GM19438 (cell line): ENCODE results near the gene MAPRE2.
A peak's percentile ranks its signal among the peaks of the same experiment; 100 is the strongest.

Experiments
- ATAC-seq: cut with Tn5 transposase; IDR thresholded peaks from one replicate; pipeline ENCODE4 v1.9.1; 2021; ENCODE audit warnings: low read depth; ENCODE audit not compliant: unreplicated experiment

Gene MAPRE2

GRCh38 chr18:35032113-35032512 is 9.1 kb upstream of the MAPRE2 start:
- no peak for ATAC-seq

DNA sequence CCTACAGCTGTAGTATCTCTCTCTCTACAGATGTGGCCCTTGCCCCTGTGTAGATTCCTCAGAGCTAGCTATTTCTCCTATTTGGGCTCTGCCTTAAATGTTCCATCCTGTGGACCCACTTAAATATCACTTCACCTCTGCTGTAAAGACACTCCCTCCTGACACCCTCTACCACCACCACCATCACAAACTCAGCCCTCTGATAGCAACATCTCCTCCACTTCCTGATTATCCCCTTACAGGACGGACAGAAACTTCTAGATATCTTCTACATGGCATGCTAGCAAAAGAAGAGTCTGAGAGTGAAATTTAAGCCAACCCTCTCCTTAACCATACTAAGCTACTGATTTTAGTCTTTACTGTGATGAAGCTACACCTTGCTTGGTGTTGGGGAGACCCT is 3.2 kb upstream of the MAPRE2 start:
- no peak for ATAC-seq

- no peak for ATAC-seq
Measured at GRCh38 chr18:35038881-35039491, 2.2 kb upstream of the MAPRE2 start.

DNA sequence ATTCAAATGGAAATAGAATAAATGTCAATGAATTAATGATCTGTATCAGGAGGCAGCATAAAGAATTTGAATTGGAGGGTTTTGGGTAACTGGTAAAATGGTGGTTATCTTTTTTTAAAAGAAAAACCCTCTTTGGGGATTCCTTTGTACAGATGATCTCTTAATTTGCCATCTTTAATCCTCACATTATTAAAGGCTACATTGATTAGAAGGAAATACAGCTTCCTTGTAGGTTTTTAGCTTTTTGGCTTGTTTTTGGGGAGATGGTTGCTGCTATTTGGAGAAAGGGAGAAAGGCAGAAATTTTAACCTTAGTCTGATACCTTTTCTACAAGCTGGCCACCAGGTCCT is 600 bp upstream of the MAPRE2 start:
- no peak for ATAC-seq

DNA sequence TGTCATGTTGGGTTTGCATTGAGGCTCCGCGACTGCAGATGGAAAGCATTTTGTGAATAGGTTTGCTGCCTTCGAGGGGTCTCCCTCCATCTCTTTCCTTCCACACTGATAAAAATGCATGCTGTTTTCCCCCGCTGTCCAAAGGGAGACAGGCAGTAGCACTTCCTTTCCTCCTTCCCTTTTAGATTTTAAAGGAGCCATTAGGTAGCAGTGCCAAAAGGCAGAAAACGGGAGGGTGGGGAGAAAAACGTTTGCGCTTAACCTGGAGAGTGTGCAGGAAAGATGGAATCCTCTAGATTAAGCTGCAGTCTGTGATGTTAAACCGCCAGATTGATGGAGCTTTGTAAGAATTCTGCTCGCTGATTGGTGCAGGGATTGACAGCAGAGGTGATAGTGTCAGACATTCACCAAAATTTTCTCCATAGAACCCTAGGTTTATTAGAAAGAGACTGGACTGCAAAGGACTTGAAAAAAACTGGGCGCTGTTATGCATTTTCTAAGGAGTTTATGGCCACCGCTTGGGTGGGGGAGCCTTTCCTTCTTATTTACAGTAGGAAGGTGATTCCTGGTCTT is 688 bp downstream of the MAPRE2 start:
- ATAC-seq = no peak

GRCh38 chr18:35042389-35043071 is 1.3 kb downstream of the MAPRE2 start:
- no peak for ATAC-seq

DNA sequence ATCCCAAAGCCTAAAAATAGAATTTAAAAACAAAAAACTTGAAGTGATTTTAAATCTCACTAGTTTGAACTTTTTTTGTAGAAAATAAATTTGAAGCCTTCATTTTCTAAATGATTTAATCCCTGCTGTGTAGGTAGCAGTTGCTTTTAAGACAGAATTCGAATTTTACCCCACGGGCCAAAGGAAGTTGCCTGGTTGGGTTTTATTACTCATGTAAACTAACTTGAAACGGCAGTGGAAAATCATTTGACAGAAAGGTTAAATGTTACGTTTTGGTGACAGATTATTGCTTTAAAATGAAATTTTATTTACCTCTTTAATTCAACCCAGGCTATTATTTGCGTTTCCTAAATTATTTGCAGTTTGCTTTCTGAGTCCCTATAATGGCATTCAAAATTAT is 2.0 kb downstream of the MAPRE2 start:
- no peak for ATAC-seq

DNA sequence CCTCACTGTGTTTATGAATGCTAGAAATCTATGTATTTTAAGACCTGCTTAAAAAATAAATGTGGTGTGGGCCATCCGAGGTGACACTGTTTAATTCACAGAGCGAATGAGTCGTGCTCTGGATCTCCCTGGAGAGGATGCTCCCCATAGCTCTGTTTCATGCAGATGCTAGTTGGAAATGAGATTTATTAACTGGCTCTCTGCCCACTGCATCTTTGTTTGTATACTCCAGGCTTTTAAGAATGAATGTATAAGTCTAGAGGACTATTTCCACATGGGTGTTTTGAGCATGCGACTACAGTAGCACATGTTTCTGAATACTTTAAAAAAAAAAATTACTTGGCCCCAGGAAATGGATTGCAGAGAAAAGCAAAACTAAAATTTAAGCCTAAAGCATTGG is 3.9 kb downstream of the MAPRE2 start:
- ATAC-seq = no peak

DNA sequence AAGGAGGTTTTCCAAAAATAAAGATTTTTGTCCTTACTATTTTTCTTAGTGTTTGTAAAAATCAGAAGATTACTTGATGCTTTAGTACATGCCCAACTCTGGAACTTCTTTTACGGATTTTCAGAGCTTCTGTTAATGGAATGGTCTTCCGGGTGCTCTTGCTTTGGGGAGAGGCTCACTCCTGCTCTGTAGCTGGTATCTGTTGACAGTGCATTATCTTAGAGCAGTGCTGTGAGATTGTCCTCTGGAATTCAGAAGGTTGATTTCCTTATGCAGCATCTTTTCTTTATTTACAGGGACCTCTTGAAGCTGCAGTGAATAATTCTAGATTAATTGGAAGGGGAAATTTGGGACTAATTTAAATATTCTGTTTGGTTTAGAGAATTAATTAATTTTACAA is 4.6 kb downstream of the MAPRE2 start:
- ATAC-seq = no peak

DNA sequence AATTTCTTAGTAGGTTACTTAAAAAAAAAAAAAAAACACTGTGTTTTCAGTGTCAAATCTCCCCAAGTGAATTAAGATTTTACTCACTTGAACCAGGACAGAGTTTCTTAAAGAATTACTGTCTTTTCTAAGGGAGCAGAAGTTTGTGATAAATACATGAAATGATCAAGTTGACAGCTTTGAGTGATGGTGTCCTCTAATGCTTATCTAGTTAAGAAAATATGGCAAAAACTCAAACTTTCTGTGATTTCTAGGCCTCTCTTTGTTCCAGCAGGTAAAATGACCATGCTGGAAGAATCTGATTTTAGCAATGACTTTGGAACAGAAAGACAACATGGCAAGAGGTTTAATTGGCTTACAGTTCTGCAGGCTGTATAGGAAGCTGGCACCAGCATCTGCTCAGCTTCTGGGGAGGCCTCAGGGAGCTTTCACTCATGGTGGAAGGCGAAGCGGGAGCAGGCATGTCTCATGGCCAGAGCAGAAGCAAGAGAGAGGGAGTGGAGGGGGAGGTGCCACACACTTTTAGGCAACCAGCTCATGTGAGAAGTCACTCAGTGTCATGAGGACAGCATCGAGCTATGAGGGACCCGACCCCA is 6.6 kb downstream of the MAPRE2 start:
- ATAC-seq = no peak

DNA sequence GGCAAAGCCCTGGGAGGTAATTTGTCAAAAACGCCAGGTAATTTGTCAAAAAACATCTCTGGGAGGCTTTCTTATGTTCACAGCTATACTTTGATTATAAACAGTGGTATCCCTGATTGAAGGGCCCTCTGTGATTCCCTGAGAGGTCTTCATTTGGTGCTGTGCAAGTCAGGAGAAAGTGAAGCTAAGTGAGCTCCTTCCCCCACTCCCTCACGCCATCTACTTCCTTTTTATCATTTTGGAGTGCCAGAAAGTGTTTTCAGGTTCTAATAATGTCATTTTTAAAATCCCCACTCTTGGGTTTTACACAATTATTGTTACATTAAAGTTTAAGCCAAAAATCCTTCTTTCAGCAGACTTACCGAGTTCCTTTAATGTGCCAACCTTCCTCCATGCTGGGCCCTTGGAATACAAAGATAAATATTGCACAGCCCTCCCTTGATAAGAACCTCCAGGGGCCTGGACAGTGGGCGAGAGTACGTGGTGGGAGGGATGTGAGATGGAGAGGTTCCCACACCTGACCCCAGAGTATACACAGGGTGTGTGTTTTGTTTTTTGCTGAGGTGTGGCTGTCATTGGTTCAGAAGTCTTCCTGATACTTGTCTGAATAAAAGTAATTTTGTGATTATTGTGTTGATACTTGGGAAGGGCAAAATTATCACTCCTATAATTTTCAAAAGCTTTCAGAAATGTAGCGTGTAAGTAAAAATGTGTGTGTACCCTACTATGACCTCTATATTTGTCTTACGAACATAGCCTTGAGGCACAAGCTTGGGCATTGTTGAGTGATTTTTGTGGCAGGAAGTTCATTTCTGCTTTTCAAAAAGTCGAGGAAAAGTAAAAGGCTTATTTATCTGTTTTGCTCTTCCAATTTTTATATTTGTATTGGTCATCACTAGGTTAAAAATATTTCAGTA is 8.2 kb downstream of the MAPRE2 start:
- ATAC-seq = no peak

DNA sequence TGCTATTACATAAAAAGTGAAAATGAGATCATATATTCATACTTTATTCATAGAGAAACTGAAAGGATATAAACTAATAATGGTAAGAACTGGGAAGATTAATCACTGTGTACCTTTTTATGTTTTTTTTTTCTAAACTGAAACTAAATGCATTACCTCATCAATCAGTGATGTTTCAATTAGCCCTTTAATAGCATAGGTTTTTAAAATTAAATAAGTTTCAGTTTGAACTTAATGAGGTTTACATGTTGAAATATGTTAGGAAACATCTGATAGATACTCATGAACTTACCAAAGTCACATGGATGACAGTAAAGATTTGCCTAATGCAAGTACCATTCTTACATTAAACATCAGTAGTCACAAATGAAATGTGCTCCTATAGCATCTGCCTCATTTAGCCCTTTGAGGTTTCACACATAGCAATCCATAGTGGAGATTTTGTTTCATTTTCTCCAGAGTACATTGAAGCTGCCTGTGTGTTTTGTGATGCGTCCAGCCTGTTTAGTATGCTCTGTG is 8.9 kb downstream of the MAPRE2 start:
- ATAC-seq = peak; percentile 35

- ATAC-seq = peak; percentile 34
Measured at GRCh38 chr18:35050705-35051195, 9.5 kb downstream of the MAPRE2 start.

DNA sequence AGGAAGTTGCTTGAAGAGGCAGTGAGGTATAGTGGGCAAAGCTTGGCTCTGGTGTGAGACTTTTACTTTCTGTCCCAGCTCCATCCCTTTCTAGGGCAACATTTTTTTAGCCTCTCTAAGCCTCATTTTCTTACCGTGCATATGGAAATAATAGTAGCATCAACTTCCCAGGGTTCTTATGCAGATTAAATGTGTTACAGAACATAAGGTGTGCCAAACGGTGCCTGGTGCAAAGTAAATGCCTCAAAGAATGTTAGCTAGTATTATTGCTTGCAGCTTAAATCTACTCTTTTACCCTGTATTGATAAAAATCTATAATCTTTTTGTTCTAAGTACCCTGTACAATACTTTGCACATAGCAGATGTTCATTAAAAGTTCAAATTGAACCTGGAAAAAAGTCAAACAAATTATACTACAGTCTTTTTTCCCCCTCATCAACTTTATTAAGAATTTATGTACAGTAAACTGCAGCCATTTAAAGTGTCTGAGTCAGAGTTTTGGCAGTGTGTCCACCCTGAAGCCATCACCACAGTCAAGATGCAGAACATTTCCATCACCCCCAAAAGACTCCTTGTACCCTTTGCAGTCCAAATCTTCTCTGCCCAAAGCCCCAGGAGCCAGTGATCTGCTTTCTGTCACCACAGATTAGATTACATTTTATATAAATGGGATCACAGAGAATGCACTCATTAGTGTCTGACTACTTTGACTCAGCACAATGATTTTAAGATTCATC is 10.6 kb downstream of the MAPRE2 start:
- ATAC-seq = no peak

GRCh38 chr18:35054401-35054800 is 13.2 kb downstream of the MAPRE2 start:
- ATAC-seq = no peak

DNA sequence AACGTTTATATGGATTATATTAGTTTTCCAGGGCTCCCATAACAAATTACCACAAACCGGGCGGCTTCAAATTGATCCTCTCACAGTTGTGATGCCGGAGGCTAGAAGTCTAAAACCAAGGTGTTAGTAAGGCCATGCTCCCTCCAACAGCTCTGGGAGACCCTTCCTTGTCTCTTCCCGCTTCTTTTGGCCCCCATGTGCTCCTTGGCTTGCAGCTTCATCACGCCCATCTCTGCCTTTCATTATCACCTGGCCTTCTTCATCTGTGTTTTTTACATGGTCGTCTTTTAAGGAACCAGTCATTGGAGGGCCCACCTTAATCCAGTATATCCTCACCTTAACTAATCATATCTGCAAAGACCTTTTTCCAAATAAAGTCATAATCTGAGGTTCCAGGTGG is 13.9 kb downstream of the MAPRE2 start:
- ATAC-seq = no peak

GRCh38 chr18:35055726-35056125 is 14.5 kb downstream of the MAPRE2 start:
- ATAC-seq = no peak

GRCh38 chr18:35059280-35059927 is 18.2 kb downstream of the MAPRE2 start:
- no peak for ATAC-seq

GRCh38 chr18:35060122-35060815 is 19.1 kb downstream of the MAPRE2 start:
- ATAC-seq = no peak
